ENCODE measurements around the gene CDK12.
"Not testable (repeated sequence)": the region's sequence is repeated elsewhere in the genome, so short reads cannot be mapped to it uniquely, and the experiment has no call there.

CDK12 gene

GRCh38 chr17:39543176-39543575, 81.9 kb downstream of the CDK12 start:
- Histone ChIP-seq H3K9me3 (ENCODE audit: low read length) (no peaks in the 10 kb centered on the region), H3K27me3 (ENCODE audit: insufficient read depth, low read length) (no peaks in the 10 kb centered on the region), H3K4me3 (ENCODE audit: low read length) (no peak overlapping the region), H3K4me1 (ENCODE audit: insufficient read depth, low read length) (no peaks in the 10 kb centered on the region), H3K36me3 (ENCODE audit: insufficient read depth, low read length) (peaks cover 4% of the 10 kb centered on the region), H2AFZ (ENCODE audit: low read depth, low read length) (no peak overlapping the region)

GRCh38 chr17:39543664-39544063, 82.4 kb downstream of the CDK12 start:
- H3K4me3 ChIP-seq (ENCODE audit: low read length) = no peak overlapping the region
- peaks cover 4% of the 10 kb centered on the region for H3K36me3 ChIP-seq (ENCODE audit: insufficient read depth, low read length)
- no peaks in the 10 kb centered on the region for H3K27me3 ChIP-seq (ENCODE audit: insufficient read depth, low read length)
- H3K4me1 ChIP-seq (ENCODE audit: insufficient read depth, low read length) = no peaks in the 10 kb centered on the region
- no peaks in the 10 kb centered on the region for H3K9me3 ChIP-seq (ENCODE audit: low read length)
- H2AFZ ChIP-seq (ENCODE audit: low read depth, low read length) = no peak overlapping the region

GRCh38 chr17:39544361-39544760, 83.1 kb downstream of the CDK12 start:
- not testable (repeated sequence) for H2AFZ ChIP-seq (ENCODE audit: low read depth, low read length); H3K36me3 ChIP-seq (ENCODE audit: insufficient read depth, low read length); H3K4me3 ChIP-seq (ENCODE audit: low read length); H3K27me3 ChIP-seq (ENCODE audit: insufficient read depth, low read length); H3K9me3 ChIP-seq (ENCODE audit: low read length); H3K4me1 ChIP-seq (ENCODE audit: insufficient read depth, low read length)

GRCh38 chr17:39547713-39548478, 86.6 kb downstream of the CDK12 start:
- H3K4me1 ChIP-seq (ENCODE audit: insufficient read depth, low read length) = no peaks in the 10 kb centered on the region
- H3K9me3 ChIP-seq (ENCODE audit: low read length) = no peaks in the 10 kb centered on the region
- no peak overlapping the region for H3K4me3 ChIP-seq (ENCODE audit: low read length)
- H2AFZ ChIP-seq (ENCODE audit: low read depth, low read length) = no peak overlapping the region
- peaks cover 14% of the 10 kb centered on the region for H3K36me3 ChIP-seq (ENCODE audit: insufficient read depth, low read length)
- no peaks in the 10 kb centered on the region for H3K27me3 ChIP-seq (ENCODE audit: insufficient read depth, low read length)

GRCh38 chr17:39548494-39549225, 87.4 kb downstream of the CDK12 start:
- Histone ChIP-seq H3K36me3 (ENCODE audit: insufficient read depth, low read length) (peaks cover 22% of the 10 kb centered on the region), H2AFZ (ENCODE audit: low read depth, low read length) (no peak overlapping the region), H3K4me3 (ENCODE audit: low read length) (no peak overlapping the region)

GRCh38 chr17:39549747-39550573, 88.7 kb downstream of the CDK12 start:
- Histone ChIP-seq H3K4me3 (ENCODE audit: low read length) (no peak overlapping the region), H3K4me1 (ENCODE audit: insufficient read depth, low read length) (no peaks in the 10 kb centered on the region), H3K9me3 (ENCODE audit: low read length) (no peaks in the 10 kb centered on the region), H3K27me3 (ENCODE audit: insufficient read depth, low read length) (no peaks in the 10 kb centered on the region), H2AFZ (ENCODE audit: low read depth, low read length) (no peak overlapping the region), H3K36me3 (ENCODE audit: insufficient read depth, low read length) (peaks cover 25% of the 10 kb centered on the region)

More at GRCh38 chr17:39548494-39549225, 87.4 kb downstream of the CDK12 start:
- H3K9me3 ChIP-seq (ENCODE audit: low read length) = no peaks in the 10 kb centered on the region
- no peaks in the 10 kb centered on the region for H3K4me1 ChIP-seq (ENCODE audit: insufficient read depth, low read length)
- H3K27me3 ChIP-seq (ENCODE audit: insufficient read depth, low read length) = no peaks in the 10 kb centered on the region

- no peaks in the 10 kb centered on the region for H3K4me1 ChIP-seq (ENCODE audit: insufficient read depth, low read length)
- H3K9me3 ChIP-seq (ENCODE audit: low read length) = no peaks in the 10 kb centered on the region
- H3K27me3 ChIP-seq (ENCODE audit: insufficient read depth, low read length) = no peaks in the 10 kb centered on the region
- H3K4me3 ChIP-seq (ENCODE audit: low read length) = no peak overlapping the region
- peaks cover 33% of the 10 kb centered on the region for H3K36me3 ChIP-seq (ENCODE audit: insufficient read depth, low read length)
- no peak overlapping the region for H2AFZ ChIP-seq (ENCODE audit: low read depth, low read length)
Observed at GRCh38 chr17:39551879-39552278, 90.6 kb downstream of the CDK12 start.

GRCh38 chr17:39553341-39553945, 92.2 kb downstream of the CDK12 start:
- no peaks in the 10 kb centered on the region for H3K9me3 ChIP-seq (ENCODE audit: low read length)
- H2AFZ ChIP-seq (ENCODE audit: low read depth, low read length) = no peak overlapping the region
- H3K27me3 ChIP-seq (ENCODE audit: insufficient read depth, low read length) = no peaks in the 10 kb centered on the region
- no peak overlapping the region for H3K4me3 ChIP-seq (ENCODE audit: low read length)
- H3K36me3 ChIP-seq (ENCODE audit: insufficient read depth, low read length) = peaks cover 40% of the 10 kb centered on the region
- no peaks in the 10 kb centered on the region for H3K4me1 ChIP-seq (ENCODE audit: insufficient read depth, low read length)

- Histone ChIP-seq H3K9me3 (ENCODE audit: low read length) (no peaks in the 10 kb centered on the region), H2AFZ (ENCODE audit: low read depth, low read length) (no peak overlapping the region), H3K27me3 (ENCODE audit: insufficient read depth, low read length) (no peaks in the 10 kb centered on the region), H3K4me1 (ENCODE audit: insufficient read depth, low read length) (no peaks in the 10 kb centered on the region), H3K36me3 (ENCODE audit: insufficient read depth, low read length) (peaks cover 45% of the 10 kb centered on the region), H3K4me3 (ENCODE audit: low read length) (no peak overlapping the region)
Observed at GRCh38 chr17:39555368-39555767, 94.1 kb downstream of the CDK12 start.

- H3K36me3 ChIP-seq (ENCODE audit: insufficient read depth, low read length) = peaks cover 44% of the 10 kb centered on the region
- no peaks in the 10 kb centered on the region for H3K9me3 ChIP-seq (ENCODE audit: low read length)
- H3K4me3 ChIP-seq (ENCODE audit: low read length) = no peak overlapping the region
- no peak overlapping the region for H2AFZ ChIP-seq (ENCODE audit: low read depth, low read length)
- H3K27me3 ChIP-seq (ENCODE audit: insufficient read depth, low read length) = no peaks in the 10 kb centered on the region
- no peaks in the 10 kb centered on the region for H3K4me1 ChIP-seq (ENCODE audit: insufficient read depth, low read length)
Observed at GRCh38 chr17:39556423-39556822, 95.1 kb downstream of the CDK12 start.

GRCh38 chr17:39562395-39562794, 101.1 kb downstream of the CDK12 start:
- H3K36me3 ChIP-seq (ENCODE audit: insufficient read depth, low read length) = peaks cover 23% of the 10 kb centered on the region
- H3K9me3 ChIP-seq (ENCODE audit: low read length) = no peaks in the 10 kb centered on the region
- H3K27me3 ChIP-seq (ENCODE audit: insufficient read depth, low read length) = no peaks in the 10 kb centered on the region
- no peak overlapping the region for H2AFZ ChIP-seq (ENCODE audit: low read depth, low read length)
- peaks cover 12% of the 10 kb centered on the region for H3K4me1 ChIP-seq (ENCODE audit: insufficient read depth, low read length)
- H3K4me3 ChIP-seq (ENCODE audit: low read length) = no peak overlapping the region

GRCh38 chr17:39562976-39563375, 101.7 kb downstream of the CDK12 start:
- Histone ChIP-seq H3K9me3 (ENCODE audit: low read length) (no peaks in the 10 kb centered on the region), H2AFZ (ENCODE audit: low read depth, low read length) (no peak overlapping the region), H3K4me3 (ENCODE audit: low read length) (no peak overlapping the region), H3K27me3 (ENCODE audit: insufficient read depth, low read length) (no peaks in the 10 kb centered on the region), H3K36me3 (ENCODE audit: insufficient read depth, low read length) (peaks cover 21% of the 10 kb centered on the region), H3K4me1 (ENCODE audit: insufficient read depth, low read length) (peaks cover 12% of the 10 kb centered on the region)
